EL (cell line): Measurements from ENCODE around the gene LRRC36.
A peak's percentile ranks its signal among the peaks of the same experiment; 100 is the strongest.
"Not testable (repeated sequence)": the region's sequence is repeated elsewhere in the genome, so short reads cannot be mapped to it uniquely, and the experiment has no call there.

Experiments
- DNase-seq: peaks from one replicate; pipeline ENCODE4 v3.0.0-alpha.2; 2016

LRRC36 gene

DNA sequence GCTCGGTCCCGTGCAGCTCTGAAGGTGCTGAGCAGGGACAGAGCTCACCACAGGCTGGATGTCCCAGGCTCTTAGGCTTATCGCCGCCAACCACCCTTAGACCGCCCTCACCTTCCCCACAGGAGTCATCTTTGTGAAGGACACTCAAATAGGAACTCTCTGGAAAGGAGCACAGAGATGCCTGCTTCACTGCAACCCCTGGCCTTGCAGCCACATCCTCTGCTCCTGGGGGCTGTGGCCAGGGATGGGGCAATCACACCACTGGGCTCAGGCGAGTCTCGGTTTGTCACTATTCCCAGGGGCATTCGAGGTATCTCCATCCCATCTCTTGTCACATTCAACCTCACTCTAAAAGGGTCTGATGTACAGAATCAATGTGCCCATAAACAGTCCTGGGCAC is 78.7 kb downstream of the LRRC36 start:
- no peak for DNase-seq

DNA sequence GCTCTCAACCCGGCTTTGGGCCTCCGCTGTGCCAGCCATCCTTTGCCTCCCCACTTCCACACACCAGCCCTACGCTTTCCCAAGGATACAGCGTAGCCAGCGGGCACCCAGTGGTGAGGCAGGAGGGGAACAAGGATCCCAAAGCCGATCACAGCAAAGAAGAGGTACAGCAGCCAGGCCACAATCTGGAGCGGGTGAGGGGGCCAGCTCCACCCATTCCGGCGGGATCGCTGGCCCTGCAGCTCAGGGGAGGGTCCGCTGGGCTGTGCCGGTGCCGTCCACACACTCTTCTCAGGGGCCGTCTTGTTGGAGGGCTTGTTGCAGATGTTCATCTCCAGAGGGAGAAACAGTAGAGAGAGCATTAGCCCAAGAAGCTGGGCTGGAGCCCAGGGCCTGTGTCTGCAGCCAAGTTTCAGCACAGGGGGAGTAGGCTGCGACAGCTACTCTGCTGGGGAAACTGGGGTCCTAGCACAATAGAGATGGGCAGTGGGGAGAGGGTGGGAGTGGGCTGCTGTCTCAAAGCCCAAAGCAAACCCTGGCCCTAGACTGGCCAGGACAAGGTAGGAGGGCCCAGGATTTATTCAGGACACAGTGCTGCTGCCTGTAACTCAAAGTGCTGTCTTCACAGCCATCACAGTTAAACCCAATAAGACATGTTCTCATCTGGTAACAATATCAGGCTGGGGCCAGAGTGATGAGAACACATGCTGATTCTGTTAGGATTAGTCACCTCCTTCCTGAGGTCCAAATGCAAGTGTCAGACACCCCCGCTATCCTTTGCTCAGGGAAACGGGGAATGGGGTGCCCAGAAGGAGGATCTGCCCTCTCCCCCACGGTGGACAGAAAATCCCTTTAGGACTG is 79.7 kb downstream of the LRRC36 start:
- peak; percentile 85 for DNase-seq

DNA sequence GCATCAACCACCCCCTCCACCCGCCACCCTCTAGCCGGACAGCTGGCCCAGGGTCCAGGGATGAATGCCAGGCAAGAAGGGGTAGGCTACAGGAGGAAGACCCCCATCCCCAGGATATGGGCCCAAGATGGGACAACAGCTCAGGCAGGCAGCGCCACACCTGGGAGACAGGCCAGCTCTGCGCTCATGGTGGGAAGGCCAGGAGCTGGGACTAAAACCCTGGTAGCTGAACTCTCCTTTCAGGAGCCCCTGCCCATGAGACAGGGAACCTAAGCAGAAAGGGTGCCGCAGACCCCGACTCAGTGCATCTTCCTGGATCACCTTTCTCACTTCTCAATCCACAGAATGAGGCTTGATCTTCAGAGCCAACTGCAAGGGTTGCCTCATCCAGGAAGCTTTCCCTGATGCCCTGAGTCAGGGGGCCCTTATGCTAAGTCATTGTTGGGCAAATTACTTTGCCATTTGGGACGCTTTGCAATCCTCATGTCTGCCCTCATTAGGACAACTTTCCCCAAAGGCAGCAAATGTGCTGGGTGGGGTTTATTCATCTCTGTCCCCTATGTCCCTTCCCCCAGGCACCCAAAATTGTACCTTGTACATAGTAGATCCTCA is 80.7 kb downstream of the LRRC36 start:
- DNase-seq = no peak

DNA sequence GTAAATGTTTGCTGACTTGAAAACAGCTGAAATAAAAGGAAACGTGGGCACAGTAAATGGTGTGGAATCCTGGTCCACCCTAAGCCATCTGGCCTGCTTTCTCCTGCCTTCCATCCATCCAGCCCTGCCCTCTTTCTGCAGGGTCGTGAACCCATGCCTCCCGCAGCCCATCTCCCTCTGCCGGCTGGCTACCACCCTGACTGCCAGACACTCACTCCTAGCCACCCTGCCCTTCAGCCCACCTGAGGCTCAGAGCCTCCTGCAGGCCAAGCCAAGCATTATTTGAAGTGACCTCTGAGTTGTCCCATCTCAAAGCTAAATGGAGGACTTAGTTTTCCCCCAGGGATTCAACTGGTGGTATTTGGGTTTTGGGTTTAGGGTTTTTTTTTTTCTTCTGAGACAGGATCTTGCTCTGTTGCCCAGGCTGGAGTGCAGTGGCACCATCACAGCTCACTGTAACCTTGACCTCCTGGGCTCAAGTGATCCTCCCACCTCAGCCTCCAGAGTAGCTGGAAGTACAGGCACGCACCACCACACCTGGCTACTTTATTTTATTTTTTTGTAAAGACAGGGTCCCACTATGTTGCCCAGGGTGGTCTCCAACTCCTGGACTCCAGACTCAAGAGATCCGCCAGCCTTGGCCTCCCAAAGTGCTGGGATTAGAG is 81.3 kb downstream of the LRRC36 start:
- DNase-seq = no peak

DNA sequence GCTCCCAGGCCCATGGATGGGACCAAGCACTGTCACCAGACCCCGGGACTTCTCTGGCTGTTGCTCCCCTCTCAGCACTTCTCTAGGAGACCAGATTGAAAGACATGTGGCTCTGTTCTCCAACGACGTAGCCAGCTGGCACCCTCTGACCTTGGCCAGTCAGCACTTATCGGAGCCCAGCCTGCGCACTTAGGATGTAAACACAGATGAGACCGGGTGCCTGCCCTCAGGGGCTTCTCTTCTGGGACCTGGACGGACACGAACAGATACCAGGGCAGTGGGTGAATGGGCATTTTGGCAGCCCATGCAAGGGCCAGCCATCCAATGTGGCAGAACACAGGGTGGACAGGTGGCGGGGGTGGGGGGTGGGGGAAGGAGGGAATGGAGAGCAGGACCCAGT is 83.0 kb downstream of the LRRC36 start:
- no peak for DNase-seq

DNA sequence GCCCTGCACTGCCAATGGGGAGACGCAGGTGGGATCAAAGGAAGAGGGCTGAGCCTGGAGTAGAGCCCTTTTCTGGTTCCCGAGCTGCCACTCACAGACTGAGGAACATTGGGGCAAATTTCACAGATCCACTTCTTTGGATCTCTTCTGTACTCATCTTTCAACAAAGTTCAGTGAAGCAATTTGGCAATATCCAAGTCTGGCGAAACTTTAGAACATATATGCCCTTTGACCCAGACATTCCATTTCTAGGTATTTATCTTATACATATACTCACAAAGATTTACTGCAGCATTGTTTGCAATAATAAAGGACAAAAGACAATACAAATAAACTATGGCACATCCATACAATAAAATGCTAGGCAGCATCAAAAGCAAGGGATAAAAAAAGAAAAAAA is 84.7 kb downstream of the LRRC36 start:
- DNase-seq = no peak

DNA sequence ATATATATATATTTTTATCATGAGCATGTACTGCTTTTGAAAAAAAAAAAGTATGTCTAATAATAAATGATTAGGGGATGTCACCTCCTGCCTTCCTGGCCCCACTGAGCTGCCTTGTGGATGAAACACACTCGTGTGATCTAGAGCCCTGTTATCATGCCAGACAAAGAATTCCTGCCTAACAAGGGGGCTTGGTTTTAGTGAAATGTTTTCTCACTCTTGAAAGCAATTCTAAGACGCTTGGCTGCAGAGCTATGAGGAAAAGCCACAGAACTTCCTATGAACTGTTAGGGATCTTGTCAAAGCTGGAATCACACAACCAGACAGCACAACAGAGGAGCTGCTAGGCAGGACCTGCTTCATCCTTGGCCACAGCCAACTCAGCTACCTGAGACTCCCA is 85.7 kb downstream of the LRRC36 start:
- no peak for DNase-seq

DNA sequence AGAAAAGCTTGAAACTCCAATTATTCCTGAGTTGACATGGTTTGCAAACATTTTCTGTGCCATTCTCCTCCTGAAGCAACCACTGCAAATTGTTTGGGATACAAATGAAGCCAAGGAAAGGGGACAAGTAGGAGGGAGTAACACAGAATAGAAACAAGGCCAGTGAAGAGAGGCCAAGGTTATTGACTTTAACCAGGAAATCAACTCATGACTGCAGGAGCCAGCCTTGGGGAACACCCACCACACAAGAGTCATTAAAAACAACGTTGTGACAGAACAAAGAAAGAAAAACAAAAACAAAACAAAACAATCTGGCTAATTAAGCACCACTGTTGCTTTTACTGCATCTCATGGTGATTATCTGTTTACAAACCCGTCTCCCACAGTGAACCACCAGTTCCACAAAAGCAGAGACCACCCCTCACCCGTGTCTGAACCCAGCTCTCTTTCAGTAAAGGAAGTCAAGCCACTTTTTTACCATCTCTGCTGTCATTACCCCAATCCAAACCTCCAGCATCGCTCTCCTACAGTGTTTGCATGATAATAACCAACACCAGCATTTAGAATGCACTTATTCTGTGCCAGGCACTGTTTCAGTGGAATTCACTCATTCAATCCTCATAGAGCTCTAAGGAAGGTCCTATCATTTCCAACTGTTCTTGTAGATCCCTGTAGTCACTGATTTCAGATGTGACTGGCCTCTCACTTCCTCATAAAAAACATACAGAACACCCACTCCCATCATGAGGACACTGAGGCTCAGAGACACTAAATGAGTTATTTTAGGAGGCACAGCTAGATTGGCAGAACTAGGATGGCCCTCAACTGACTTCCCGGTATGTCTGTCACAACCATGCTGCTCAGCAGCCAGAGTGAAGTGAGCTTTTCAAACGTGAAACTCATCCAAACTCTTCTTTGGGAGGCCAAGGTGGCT is 87.6 kb downstream of the LRRC36 start:
- no peak for DNase-seq

DNA sequence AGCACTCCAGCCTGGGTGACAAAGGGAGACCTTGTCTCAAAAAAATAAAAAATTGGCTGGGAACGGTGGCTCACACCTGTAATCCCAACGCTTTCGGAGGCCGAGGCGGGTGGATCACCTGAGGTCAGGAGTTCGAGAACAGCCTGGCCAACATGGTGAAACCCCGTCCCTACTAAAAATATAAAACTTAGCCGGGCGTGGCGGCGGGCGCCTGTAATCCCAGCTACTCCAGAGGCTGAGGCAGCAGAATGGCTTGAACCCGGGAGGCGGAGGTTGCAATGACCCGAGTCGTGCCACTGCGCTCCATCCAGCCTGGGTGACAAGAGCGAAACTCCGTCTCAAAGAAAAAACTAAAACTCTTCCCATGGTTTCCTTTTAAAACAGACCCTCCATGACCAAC is 88.8 kb downstream of the LRRC36 start:
- DNase-seq = not testable (repeated sequence)

DNA sequence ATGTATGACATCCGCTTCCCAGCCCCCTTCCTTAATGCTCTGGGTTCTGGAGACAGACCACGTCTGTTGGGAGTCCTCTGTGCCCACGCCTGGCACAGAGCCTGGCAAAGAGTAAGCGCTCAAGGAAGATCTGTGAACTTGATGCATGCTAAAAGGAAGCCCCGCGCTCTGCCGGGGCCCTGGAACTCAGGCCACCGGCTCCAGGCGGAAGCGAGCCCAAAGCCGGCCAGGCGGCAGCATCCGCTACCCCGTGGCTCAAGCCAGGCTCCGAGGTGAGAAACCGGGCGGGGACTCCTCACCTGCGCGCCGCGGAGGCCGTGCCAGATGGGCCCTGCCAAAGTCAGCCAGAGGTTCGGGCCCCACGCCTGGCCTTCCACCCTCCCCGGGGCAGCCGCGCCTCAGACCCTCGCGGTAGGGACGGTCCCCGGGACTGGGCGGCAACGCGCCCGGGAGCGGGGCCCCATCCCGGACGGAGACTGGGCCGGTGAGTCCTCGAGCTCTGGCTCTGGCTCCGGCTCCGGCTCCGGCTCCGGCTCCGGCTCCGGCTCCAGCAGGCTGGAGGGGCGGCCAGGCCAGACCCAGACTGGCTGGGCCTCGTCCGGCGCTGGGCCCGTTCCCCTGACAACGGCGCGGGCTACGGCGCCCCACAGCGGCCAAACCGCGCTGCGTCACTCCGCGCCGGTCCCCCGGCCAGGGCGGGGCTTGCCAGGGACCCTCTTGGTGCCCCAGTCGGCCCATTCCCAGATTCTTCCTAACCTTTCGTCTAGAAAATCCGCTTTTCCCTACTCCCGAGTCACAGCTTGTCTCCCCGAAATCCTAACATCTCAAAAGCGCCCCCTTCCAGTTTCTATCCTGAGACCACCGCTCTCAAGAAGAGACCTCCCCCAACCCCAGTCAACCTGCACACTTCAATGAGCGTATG is 89.5 kb downstream of the LRRC36 start, which contains the start of gene ZDHHC1:
ZDHHC1 (minus strand) TSS at position 606 of the 922 bp plus-strand sequence. CDS start 8,702 bp downstream, outside the sequence.
- peak; percentile 65 for DNase-seq

DNA sequence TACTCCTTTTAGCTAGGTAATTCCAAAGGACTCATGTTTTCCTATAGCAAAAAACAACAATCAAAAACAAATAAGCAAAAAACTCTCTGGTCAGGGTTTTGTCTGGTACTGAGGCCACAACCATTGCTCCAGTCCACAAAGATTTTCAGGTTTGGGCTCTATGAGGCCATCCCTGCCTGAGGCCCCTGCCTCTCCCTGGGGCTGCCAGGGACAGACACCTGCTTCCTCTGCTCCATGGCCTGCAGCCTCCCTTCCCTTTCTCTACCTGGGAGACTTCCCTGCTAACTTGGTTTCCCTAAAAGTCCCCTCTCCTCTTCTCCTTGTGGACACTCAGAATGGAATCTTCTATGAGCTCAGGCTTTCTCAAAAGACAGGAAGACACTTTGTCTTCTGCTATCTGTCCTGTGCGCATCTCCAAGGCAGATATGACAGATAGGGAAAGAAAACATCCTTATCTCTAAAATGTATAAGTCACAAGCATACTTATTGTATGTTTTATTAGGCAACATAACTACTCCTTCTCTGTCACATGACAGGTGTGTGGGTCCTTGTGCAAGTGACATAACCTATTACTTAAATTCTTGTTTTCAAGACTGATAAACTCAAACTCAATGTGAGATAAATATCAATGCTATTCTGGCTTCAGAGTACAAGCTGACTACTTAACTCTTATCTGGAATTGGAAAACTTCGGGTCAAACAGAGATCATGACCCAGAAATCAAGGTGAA is 90.9 kb downstream of the LRRC36 start:
- no peak for DNase-seq

DNA sequence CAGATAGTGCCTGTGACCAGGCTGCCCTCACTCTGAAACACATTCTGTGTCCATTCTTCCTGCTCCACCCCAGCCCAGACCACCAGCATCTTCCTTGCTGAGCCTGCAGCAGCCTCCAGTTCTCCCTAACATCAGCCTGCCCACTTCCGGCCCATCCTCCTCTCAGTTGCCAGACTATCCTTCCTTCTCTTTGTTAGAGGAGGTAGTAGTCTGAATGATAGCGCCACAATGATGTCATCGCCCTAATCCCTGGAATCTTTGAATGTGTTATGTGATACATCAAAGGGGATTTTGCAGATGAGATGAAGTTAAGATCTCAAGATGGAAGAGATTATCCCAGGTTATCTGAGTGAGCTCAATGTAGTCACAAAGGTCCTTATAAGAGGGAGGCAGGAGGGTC is 92.9 kb downstream of the LRRC36 start:
- peak; percentile 25 for DNase-seq

DNA sequence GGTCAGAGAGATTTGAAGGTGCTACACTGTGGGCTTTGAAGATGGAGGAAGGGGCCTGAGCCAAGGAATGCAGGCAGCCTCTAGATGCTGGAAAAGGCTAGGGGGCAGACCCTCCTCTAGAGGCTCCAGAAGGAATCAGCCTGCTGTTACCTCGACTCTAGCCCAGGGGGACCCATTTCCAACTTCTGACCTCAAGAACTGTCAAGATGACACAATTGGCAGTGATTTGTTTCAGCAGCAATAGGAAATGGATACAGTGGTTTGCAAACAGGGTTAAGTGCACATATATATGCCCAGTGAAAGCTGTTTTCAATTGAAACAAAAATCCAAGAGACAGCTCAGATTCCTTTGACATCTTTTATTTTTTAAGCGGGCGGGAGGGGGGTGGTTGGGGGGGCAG is 93.3 kb downstream of the LRRC36 start:
- DNase-seq = no peak

DNA sequence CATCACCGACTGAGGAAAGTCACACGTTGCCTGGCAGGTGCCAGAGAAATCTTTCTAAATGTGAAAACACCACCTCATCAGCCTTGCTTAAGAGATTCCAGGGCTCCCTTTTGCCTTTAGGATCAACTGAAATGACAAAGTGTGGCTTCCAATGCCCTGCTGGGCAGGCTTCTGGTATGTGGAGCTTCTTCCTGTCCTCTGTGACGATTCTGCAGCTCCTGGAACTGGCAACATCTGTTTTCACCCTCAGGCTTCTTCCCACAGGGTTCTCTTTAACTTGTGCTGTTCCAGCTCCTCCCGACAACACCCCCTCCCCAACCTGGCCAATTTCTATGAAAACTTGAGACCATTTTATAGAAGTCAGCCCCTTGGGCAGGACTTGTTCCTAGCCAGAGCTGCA is 94.4 kb downstream of the LRRC36 start:
- DNase-seq = no peak

DNA sequence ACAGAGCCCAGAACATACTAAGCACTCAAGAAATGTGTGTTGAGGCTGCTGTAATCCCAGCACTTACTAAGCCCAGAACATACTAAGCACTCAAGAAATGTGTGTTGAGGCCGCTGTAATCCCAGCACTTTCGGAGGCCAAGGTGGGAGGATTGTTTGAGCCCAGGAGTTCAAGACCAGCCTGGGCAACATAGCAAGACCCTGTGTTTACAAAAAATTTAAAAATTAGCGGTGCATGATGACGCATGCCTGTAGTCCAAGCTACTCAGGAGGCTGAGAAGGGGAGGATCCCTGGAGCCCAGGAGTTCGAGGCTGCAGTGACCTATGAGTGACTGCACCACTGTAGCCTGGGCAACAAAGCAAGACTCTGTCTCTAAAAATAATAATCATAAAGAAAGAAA is 96.4 kb downstream of the LRRC36 start:
- DNase-seq = no peak

DNA sequence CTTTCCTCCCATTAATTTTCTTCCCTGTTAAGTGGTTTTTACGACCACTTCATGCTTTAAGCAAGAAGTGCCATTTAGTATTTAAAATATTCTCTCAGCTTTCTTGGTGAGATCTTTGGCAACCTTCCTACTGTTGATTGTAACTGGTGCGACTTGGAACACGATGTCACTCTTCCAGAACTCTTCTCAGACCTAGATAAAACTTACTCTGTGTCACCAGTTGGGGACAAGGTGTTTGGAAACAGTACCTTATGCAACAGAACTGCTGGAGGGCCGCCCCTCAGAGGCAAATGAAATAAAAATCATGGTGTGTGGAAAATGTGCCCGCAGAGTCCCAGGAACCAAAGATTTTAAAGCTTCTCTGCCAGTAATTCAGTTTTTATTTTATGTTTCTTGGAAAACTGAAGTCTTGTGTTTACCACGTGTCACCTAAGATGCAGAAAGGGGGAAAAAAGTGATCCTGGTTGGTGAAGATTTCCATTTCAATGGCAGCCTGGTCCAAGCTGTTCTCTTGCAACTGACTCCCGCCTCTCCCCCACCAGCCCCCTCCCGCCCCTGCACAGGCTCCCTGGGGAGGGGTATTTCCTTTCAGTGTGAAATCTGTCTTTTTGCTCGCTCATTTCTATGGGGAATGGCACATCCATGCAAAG is 97.1 kb downstream of the LRRC36 start:
- no peak for DNase-seq

DNA sequence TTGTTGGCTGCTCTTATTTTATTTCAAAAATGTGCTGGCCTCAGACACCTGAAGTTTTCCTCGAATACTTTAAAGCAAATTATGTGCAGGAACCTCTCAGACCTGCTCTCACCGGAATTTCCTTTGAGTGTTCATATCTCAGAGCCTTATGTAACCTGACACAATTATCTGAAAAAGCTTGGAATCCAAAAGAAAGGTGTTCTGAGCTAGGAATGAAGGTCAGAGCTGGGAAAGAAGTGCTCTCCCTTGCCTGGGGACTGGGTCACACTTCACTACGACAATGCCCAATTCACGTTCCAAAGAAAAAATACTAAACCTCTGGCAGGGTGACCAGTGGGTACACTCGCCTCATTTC is 97.6 kb downstream of the LRRC36 start:
- no peak for DNase-seq

DNA sequence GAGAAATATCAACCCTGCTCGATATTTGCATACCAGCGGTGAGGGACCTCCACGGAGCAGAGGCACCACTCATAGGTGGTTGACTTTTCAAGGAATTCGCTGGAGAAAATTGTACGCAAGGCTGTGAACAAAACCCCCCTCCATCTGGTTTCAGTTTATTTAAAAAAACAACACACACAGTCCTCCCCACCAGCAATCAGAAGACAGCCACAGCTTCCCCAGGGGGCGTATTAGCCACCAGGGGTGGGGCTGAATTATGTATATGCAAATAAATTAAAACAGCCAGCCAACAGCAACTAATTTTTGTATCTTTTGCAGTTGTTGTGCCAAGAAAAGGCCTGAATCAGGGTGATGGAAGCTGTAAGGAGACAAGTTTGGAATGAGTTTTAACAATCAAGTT is 98.4 kb downstream of the LRRC36 start:
- no peak for DNase-seq

DNA sequence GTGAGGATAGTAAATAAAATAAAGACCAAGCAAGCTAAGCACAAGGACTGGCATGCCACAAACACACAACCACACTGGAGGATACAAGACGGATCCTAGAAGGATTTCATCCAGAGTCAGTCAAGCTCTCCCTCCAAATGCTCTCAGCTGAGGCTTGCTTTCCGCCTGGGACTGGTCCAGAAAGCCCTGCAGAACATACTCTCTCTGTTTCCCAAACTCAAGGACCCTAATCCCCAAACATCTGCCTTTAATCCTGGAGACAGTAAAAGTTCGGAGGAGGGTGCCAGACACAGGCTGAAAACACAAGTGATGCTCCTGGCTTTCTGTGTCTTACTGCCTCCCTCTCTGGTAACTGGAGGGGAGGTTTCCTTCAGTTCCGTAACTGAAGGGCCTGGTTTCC is 99.0 kb downstream of the LRRC36 start:
- DNase-seq = no peak

DNA sequence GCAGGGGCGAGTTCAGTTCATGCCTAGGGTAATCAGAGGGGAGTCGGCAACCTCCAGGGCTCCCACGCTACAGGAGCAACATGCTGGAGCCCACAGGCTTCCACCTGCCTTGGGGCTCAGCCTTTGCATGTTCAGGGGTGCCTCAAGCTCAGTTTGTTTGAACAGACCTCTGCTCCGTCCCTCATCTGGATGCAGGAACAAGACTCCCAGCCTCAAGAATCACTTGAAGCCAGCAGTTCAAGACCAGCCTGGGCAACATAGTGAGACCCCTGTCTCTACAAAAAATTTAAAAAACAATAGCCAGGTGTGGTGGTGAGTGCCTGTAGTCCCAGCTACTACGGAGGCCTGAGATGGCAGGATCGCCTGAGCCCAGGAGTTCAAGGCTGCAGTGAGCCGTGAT is 99.4 kb downstream of the LRRC36 start:
- DNase-seq = no peak

DNA sequence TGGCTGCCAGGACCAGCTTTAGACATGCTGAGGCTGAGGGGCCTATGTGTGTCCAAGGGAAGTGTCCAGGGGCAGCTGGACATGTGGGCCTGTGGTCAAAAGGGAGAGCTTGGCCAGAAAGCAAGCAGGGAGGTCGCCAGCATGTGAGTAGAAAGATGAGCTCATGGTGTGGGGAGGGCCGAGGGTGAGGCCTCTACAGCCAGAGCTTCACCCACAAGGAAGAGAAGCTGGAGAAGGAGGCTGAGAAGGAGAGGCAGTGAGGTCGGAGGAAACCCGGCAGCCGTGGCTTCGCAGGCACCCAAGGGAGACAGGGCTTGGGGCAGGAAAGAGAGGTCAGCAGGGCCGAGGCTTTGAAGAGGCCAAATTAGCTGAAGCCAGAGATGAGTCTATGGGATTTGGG is 100.3 kb downstream of the LRRC36 start:
- DNase-seq = no peak
